ENCODE measurements around the gene GPC6.

The GPC6 gene

DNA sequence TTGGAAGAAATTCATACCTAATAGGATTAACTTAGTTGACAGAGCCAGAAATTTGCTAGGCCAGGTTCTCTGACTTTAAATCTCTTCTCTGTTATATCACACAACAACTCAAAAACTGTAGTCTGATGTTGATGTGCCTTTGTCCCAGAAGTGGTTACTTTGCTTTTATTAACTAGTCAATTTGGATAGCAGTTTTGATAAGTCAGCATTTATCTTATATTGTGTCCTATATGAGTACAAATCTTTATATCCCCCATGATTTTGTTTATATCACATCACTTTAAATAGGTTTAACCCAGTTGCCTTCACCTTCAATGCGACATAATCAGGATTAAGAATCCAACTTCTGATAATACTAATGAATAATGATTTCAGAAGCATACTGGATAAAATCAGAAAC lies 459.3 kb downstream of the GPC6 start:
- no peak overlapping the region for H3K9ac ChIP-seq (ENCODE audit: low read length)
- TF ChIP-seq, protein P1, sequence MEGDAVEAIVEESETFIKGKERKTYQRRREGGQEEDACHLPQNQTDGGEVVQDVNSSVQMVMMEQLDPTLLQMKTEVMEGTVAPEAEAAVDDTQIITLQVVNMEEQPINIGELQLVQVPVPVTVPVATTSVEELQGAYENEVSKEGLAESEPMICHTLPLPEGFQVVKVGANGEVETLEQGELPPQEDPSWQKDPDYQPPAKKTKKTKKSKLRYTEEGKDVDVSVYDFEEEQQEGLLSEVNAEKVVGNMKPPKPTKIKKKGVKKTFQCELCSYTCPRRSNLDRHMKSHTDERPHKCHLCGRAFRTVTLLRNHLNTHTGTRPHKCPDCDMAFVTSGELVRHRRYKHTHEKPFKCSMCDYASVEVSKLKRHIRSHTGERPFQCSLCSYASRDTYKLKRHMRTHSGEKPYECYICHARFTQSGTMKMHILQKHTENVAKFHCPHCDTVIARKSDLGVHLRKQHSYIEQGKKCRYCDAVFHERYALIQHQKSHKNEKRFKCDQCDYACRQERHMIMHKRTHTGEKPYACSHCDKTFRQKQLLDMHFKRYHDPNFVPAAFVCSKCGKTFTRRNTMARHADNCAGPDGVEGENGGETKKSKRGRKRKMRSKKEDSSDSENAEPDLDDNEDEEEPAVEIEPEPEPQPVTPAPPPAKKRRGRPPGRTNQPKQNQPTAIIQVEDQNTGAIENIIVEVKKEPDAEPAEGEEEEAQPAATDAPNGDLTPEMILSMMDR (IDR thresholded peaks at IDR 0.05; ENCODE audit: low read depth, low read length): no peak
- no peak for TF ChIP-seq EZH2phosphoT487 (IDR thresholded peaks at IDR 0.05; ENCODE audit: low read depth)
- no peak overlapping the region for H2AFZ ChIP-seq (ENCODE audit: low read depth, low read length)
- no peak overlapping the region for H3K4me3 ChIP-seq (ENCODE audit: low read length)
- no peaks in the 10 kb centered on the region for H3K9me3 ChIP-seq (ENCODE audit: insufficient read depth, low read length)
- no peaks in the 10 kb centered on the region for H3K4me1 ChIP-seq (ENCODE audit: low read length)
- H3K79me2 ChIP-seq (ENCODE audit: low read length): no peaks in the 10 kb centered on the region
- no peaks in the 10 kb centered on the region for H3K27me3 ChIP-seq (ENCODE audit: low read depth, low read length)
- H3K36me3 ChIP-seq (replicated peaks; ENCODE audit: low read depth, low read length): no peaks in the 10 kb centered on the region
- no peaks in the 10 kb centered on the region for H4K20me1 ChIP-seq (ENCODE audit: insufficient read depth, low read length)
- H3K27ac ChIP-seq (ENCODE audit: low read length): no peak overlapping the region
- H3K4me2 ChIP-seq (ENCODE audit: low read length): no peak overlapping the region

DNA sequence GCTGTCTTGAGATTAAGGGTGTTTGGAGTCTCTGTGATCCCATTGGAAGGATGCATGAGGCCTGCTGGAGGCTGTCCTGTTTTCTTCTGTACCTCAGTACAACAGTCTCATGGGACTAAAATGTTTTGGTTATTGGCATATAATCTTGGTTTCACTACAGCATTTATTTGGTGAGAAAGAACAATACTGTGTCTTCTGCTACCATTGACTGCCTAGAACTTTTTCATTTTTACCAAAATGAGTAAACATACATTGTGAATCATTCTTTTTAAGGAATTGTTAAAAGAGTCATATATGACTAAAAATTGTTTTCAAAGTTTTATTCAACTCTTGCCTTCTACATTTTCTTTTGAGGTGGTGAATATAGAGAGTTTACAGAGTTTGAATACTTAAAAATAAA lies 459.8 kb downstream of the GPC6 start:
- no peaks in the 10 kb centered on the region for H3K27me3 ChIP-seq (ENCODE audit: low read depth, low read length)
- H3K27ac ChIP-seq (ENCODE audit: low read length): no peak overlapping the region
- no peaks in the 10 kb centered on the region for H3K79me2 ChIP-seq (ENCODE audit: low read length)
- no peaks in the 10 kb centered on the region for H4K20me1 ChIP-seq (ENCODE audit: insufficient read depth, low read length)
- H2AFZ ChIP-seq (ENCODE audit: low read depth, low read length): no peak overlapping the region
- no peak overlapping the region for H3K4me3 ChIP-seq (ENCODE audit: low read length)
- no peak for TF ChIP-seq EZH2phosphoT487 (IDR thresholded peaks at IDR 0.05; ENCODE audit: low read depth)
- TF ChIP-seq, protein P1 (IDR thresholded peaks at IDR 0.05; ENCODE audit: low read depth, low read length): no peak
- H3K4me1 ChIP-seq (ENCODE audit: low read length): no peaks in the 10 kb centered on the region
- H3K36me3 ChIP-seq (replicated peaks; ENCODE audit: low read depth, low read length): no peaks in the 10 kb centered on the region
- no peak overlapping the region for H3K9ac ChIP-seq (ENCODE audit: low read length)
- no peaks in the 10 kb centered on the region for H3K9me3 ChIP-seq (ENCODE audit: insufficient read depth, low read length)
- H3K4me2 ChIP-seq (ENCODE audit: low read length): no peak overlapping the region

DNA sequence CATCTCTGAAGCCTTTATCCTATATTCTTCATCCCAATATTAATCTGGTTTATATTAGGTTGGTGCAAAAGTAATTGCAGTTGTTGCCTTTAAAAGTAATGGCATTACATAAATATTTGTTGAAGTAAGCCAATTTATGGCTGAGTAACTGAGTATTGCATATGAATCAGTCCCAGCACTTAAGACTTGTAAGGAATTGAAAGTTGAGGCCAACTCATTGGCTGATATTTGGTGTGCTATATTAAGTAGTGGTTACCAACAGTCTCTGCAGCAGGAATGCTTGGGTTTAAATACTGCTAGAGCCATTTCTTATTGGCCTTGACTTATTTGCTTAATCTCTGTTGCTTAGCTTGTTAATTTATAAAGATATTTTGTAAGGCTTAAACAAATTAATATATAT lies 460.7 kb downstream of the GPC6 start:
- Histone ChIP-seq H3K4me3 (ENCODE audit: low read length) (no peak overlapping the region), H3K4me2 (ENCODE audit: low read length) (no peak overlapping the region), H3K9ac (ENCODE audit: low read length) (no peak overlapping the region), H4K20me1 (ENCODE audit: insufficient read depth, low read length) (no peaks in the 10 kb centered on the region), H3K9me3 (ENCODE audit: insufficient read depth, low read length) (no peaks in the 10 kb centered on the region), H3K27me3 (ENCODE audit: low read depth, low read length) (no peaks in the 10 kb centered on the region), H3K27ac (ENCODE audit: low read length) (no peak overlapping the region), H3K36me3 (replicated peaks; ENCODE audit: low read depth, low read length) (no peaks in the 10 kb centered on the region), H3K4me1 (ENCODE audit: low read length) (no peaks in the 10 kb centered on the region), H3K79me2 (ENCODE audit: low read length) (no peaks in the 10 kb centered on the region), H2AFZ (ENCODE audit: low read depth, low read length) (no peak overlapping the region)
- TF ChIP-seq, protein P1 (IDR thresholded peaks at IDR 0.05; ENCODE audit: low read depth, low read length): no peak
- TF ChIP-seq EZH2phosphoT487 (IDR thresholded peaks at IDR 0.05; ENCODE audit: low read depth): no peak

DNA sequence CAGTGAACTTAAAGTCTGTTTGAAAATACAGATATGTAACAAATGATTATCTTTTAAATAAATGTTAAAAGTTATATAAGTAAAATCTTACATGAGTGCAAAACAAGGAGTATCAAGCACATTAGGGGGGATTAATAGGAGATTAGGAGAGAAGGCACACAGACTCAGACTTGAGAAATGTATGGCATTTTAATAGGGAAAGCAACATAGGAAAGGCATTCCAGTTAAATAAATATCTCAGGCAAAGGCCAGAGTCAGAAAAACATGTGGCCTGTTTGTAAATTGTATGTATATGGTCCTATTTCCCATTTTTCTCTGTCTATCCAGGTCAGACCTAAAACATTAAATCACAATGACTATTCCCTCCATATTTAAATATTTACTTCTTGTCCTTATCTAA lies 462.7 kb downstream of the GPC6 start:
- no peak overlapping the region for H3K9ac ChIP-seq (ENCODE audit: low read length)
- H3K27me3 ChIP-seq (ENCODE audit: low read depth, low read length): no peaks in the 10 kb centered on the region
- H3K27ac ChIP-seq (ENCODE audit: low read length): no peak overlapping the region
- no peak overlapping the region for H2AFZ ChIP-seq (ENCODE audit: low read depth, low read length)
- no peaks in the 10 kb centered on the region for H4K20me1 ChIP-seq (ENCODE audit: insufficient read depth, low read length)
- no peaks in the 10 kb centered on the region for H3K79me2 ChIP-seq (ENCODE audit: low read length)
- H3K4me1 ChIP-seq (ENCODE audit: low read length): no peaks in the 10 kb centered on the region
- H3K4me3 ChIP-seq (ENCODE audit: low read length): no peak overlapping the region
- TF ChIP-seq, protein P1 (IDR thresholded peaks at IDR 0.05; ENCODE audit: low read depth, low read length): no peak
- no peak for TF ChIP-seq EZH2phosphoT487 (IDR thresholded peaks at IDR 0.05; ENCODE audit: low read depth)
- H3K4me2 ChIP-seq (ENCODE audit: low read length): no peak overlapping the region
- H3K9me3 ChIP-seq (ENCODE audit: insufficient read depth, low read length): no peaks in the 10 kb centered on the region
- H3K36me3 ChIP-seq (replicated peaks; ENCODE audit: low read depth, low read length): no peaks in the 10 kb centered on the region
